ENCODE measurements around the gene MPRIP. TPM values are rescaled to one million over a fixed set of nuclear protein-coding genes. Genes with fewer than 3 reads are reported as not detected.

MPRIP gene
- total RNA-seq, 2 donors from 2014 or later = 235 to 252 TPM

DNA sequence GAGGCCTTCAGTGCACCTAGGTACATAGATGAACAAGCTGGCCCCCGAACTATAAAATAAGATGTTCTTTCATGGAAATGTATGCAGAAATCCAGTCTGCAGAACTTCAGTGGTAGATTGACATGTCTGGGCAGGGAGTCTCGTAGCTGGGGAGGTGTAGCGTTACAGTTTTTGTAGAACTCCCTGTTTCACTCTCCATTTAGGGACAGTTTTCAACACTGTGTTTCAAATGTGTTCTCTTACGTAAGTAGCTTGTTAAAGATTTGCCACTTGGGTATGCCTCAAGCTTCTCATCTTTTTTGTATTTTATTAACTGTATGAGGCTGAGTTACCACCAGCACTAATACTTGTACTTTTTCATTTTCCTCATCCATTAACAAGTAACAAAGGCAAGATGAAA lies 117.3 kb downstream of the MPRIP start:
- DNase-seq (ENCODE audit: low spot score) (no peak), ATAC-seq (ENCODE audit: insufficient number of reproducible peaks, low FRiP score, low read depth) (no peak)
- no peak overlapping the region for H3K27ac ChIP-seq
- H3K4me3 ChIP-seq = no peak overlapping the region
- peaks cover 0 to 10% of the 10 kb centered on the region in 2 donors for H3K4me1 ChIP-seq (ENCODE audit: control insufficient read depth in 1 of 2, low read depth in 2 of 2)
- peaks cover 91% of the 10 kb centered on the region for H3K36me3 ChIP-seq
- no peaks in the 10 kb centered on the region for H3K27me3 ChIP-seq (replicated peaks; ENCODE audit: insufficient read depth)
- TF ChIP-seq, protein P1, sequence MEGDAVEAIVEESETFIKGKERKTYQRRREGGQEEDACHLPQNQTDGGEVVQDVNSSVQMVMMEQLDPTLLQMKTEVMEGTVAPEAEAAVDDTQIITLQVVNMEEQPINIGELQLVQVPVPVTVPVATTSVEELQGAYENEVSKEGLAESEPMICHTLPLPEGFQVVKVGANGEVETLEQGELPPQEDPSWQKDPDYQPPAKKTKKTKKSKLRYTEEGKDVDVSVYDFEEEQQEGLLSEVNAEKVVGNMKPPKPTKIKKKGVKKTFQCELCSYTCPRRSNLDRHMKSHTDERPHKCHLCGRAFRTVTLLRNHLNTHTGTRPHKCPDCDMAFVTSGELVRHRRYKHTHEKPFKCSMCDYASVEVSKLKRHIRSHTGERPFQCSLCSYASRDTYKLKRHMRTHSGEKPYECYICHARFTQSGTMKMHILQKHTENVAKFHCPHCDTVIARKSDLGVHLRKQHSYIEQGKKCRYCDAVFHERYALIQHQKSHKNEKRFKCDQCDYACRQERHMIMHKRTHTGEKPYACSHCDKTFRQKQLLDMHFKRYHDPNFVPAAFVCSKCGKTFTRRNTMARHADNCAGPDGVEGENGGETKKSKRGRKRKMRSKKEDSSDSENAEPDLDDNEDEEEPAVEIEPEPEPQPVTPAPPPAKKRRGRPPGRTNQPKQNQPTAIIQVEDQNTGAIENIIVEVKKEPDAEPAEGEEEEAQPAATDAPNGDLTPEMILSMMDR (IDR thresholded peaks at IDR 0.05) = no peak
- H3K9me3 ChIP-seq = no peaks in the 10 kb centered on the region

DNA sequence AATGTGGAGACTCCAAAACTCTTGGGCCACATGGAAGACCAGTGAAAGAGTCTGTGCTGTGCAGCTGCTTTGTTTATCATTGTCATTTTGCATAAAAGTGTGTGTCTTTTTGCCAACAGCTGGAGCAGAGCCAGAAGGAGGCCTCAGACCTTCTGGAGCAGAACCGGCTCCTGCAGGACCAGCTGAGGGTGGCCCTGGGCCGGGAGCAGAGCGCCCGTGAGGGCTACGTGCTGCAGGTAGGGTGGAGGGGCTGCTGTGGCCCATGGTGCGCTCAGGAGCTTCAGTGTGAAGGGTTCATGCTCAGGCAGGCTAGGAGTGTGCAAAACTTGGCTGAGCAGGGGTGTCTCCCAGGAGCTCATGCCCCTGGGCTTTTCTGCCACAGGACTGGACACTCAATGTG lies 118.9 kb downstream of the MPRIP start:
- TF ChIP-seq, protein P1 (IDR thresholded peaks at IDR 0.05) = no peak
- H3K4me3 ChIP-seq = no peak overlapping the region
- DNase-seq (ENCODE audit: low spot score) (no peak), ATAC-seq (ENCODE audit: insufficient number of reproducible peaks, low FRiP score, low read depth) (no peak)
- H3K9me3 ChIP-seq = no peaks in the 10 kb centered on the region
- H3K4me1 ChIP-seq (ENCODE audit: control insufficient read depth in 1 of 2, low read depth in 2 of 2) = peaks cover 0 to 5% of the 10 kb centered on the region in 2 donors
- no peak overlapping the region for H3K27ac ChIP-seq
- H3K27me3 ChIP-seq (replicated peaks; ENCODE audit: insufficient read depth) = no peaks in the 10 kb centered on the region
- peaks cover 89% of the 10 kb centered on the region for H3K36me3 ChIP-seq

DNA sequence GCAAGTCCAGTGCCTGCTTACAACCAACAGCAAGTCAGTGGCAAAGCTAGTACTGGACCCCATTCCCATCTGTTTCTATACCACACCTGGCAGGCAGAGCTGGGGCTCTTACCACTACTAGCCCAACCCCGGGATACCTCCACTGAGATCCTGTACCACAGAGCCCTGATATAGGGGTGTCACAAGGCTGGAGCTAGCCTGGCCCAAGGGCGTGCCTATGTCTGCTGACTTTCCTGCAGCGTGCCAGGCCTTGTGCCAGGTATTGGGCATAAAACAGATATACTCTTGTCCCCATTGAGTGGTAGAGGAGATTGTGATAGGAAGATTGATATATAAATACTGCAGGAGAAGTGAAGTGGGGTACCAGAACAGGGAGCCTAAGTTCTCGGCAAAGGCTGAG lies 119.5 kb downstream of the MPRIP start:
- no peak for ATAC-seq (ENCODE audit: insufficient number of reproducible peaks, low FRiP score, low read depth)
- Histone ChIP-seq H3K4me1 (ENCODE audit: control insufficient read depth in 1 of 2, low read depth in 2 of 2) (no peaks in the 10 kb centered on the region), H3K36me3 (peaks cover 89% of the 10 kb centered on the region), H3K9me3 (no peaks in the 10 kb centered on the region), H3K27me3 (replicated peaks; ENCODE audit: insufficient read depth) (no peaks in the 10 kb centered on the region), H3K4me3 (no peak overlapping the region), H3K27ac (no peak overlapping the region)
- DNase-seq (ENCODE audit: low spot score) = no peak
- TF ChIP-seq, protein P1 (IDR thresholded peaks at IDR 0.05) = no peak

DNA sequence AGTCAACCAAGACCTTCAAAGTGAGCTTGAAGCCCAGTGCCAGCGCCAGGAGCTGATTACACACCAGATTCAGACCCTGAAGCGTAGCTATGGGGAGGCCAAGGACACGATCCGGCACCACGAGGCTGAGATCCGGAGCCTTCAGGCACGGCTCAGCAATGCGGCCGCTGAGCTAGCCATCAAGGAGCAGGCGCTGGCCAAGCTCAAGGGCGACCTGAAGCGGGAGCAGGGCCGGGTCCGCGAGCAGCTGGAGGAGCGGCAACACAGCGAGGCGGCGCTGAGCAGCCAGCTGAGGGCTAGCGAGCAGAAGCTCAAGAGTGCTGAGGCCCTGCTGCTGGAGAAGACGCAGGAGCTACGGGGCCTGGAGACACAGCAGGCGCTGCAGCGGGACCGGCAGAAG lies 121.9 kb downstream of the MPRIP start:
- Histone ChIP-seq H3K27ac (no peak overlapping the region), H3K9me3 (no peaks in the 10 kb centered on the region), H3K27me3 (replicated peaks; ENCODE audit: insufficient read depth) (no peaks in the 10 kb centered on the region), H3K36me3 (peaks cover 87% of the 10 kb centered on the region), H3K4me3 (no peak overlapping the region), H3K4me1 (ENCODE audit: control insufficient read depth in 1 of 2, low read depth in 2 of 2) (no peaks in the 10 kb centered on the region)
- no peak for DNase-seq (ENCODE audit: low spot score)
- TF ChIP-seq, protein P1 (IDR thresholded peaks at IDR 0.05) = no peak
- no peak for ATAC-seq (ENCODE audit: insufficient number of reproducible peaks, low FRiP score, low read depth)

DNA sequence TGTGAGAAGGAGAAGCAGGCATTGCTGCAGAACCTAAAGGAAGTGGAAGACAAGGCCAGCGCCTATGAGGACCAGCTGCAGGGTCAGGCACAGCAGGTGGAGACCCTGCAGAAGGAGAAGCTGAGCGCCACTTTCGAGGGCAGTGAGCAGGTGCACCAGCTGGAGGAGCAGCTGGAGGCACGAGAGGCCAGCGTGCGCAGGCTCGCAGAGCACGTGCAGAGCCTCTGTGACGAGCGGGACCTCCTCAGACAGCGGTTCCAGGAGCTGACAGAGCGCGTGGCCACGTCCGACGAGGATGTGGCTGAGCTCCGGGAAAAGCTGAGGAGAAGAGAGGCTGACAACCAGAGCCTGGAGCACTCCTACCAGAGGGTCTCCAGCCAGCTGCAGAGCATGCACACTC lies 122.4 kb downstream of the MPRIP start:
- TF ChIP-seq, protein P1 (IDR thresholded peaks at IDR 0.05) = no peak
- Histone ChIP-seq H3K27ac (no peak overlapping the region), H3K36me3 (peaks cover 87% of the 10 kb centered on the region), H3K27me3 (replicated peaks; ENCODE audit: insufficient read depth) (no peaks in the 10 kb centered on the region), H3K4me1 (ENCODE audit: control insufficient read depth in 1 of 2, low read depth in 2 of 2) (no peaks in the 10 kb centered on the region), H3K4me3 (no peak overlapping the region), H3K9me3 (no peaks in the 10 kb centered on the region)
- ATAC-seq (ENCODE audit: insufficient number of reproducible peaks, low FRiP score, low read depth) (no peak), DNase-seq (ENCODE audit: low spot score) (no peak)
